ENCODE measurements around the gene CD247. TPM values are rescaled to one million over a fixed set of nuclear protein-coding genes. Genes with fewer than 3 reads are reported as not detected.

CD247 gene
- total and polyA plus RNA-seq, 2 of the 4 experiments (the other 2 are of a cell fraction): not detected

GRCh38 chr1:167446966-167447365, 71.4 kb downstream of the CD247 start:
- in situ Hi-C loops (cut with MboI; ENCODE audit: low sequenced_read_pairs): loop anchor here (5.0 kb wide), 1 partner anchor 380 kb away; no protein-coding TSS in a partner anchor
- no peak for ATAC-seq (ENCODE audit: low read depth)
- no peak overlapping the region for H2AK9ac ChIP-seq (replicated peaks; ENCODE audit: low read depth, low read length, poor library complexity)
- H4K5ac ChIP-seq (ENCODE audit: low read depth, low read length): no peak overlapping the region
- H4K20me1 ChIP-seq (ENCODE audit: insufficient read depth, low read length): no peaks in the 10 kb centered on the region
- no peak overlapping the region for H3K4me3 ChIP-seq (ENCODE audit: insufficient read depth, low read depth, low read length)
- no peak overlapping the region for H3K23ac ChIP-seq (ENCODE audit: low read depth, low read length)
- CTCF ChIA-PET: interaction anchor here (1.2 kb wide), 1 partner anchor 179 kb away, joined by 7 read pairs; no protein-coding TSS in a partner anchor
- WGBS, 2 experiments (ENCODE audit: extremely low coverage in 2 of 2, insufficient read length in 1 of 2): 67% methylated on average over 1 of the region's 3 CpGs; no CpG with 5 or more reads in 1 of the 2 experiments
- no peak overlapping the region for H3K18ac ChIP-seq (ENCODE audit: low read depth, low read length)
- no peak overlapping the region for H3K27ac ChIP-seq (ENCODE audit: insufficient read depth, low read length)
- no peak overlapping the region for H4K91ac ChIP-seq (ENCODE audit: insufficient read depth, low read depth, low read length)
- no peak overlapping the region for H3K4me2 ChIP-seq (ENCODE audit: low read depth, low read length)
- no peak overlapping the region for H3K56ac ChIP-seq (ENCODE audit: extremely low read depth, insufficient read depth, low read length)
- no peak overlapping the region for H2AFZ ChIP-seq (replicated peaks; ENCODE audit: low read length, poor library complexity)
- H2AK5ac ChIP-seq (ENCODE audit: low read depth, low read length): no peak overlapping the region
- H3K4ac ChIP-seq (ENCODE audit: low read depth, low read length): no peak overlapping the region
- H3K79me1 ChIP-seq (ENCODE audit: low read depth in 1 of 2, low read length in 2 of 2): no peaks in the 10 kb centered on the region
- DNase-seq: no peak
- intact Hi-C loops (cut with micrococcal nuclease): no loop called here
- H3K4me1 ChIP-seq (ENCODE audit: control insufficient read depth, insufficient read depth, low read length): no peaks in the 10 kb centered on the region
- no peaks in the 10 kb centered on the region for H3K9me3 ChIP-seq (ENCODE audit: control insufficient read depth, insufficient read depth, low read length)
- no peak overlapping the region for H4K8ac ChIP-seq (ENCODE audit: low read depth in 2 of 2, low read length in 2 of 2)
- no TSS peak for BruUV-seq (replicated peaks)
- H3K9me1 ChIP-seq (ENCODE audit: insufficient read depth, low read length): no peaks in the 10 kb centered on the region
- H3K9ac ChIP-seq (ENCODE audit: low read depth, low read length): no peak overlapping the region
- peaks cover 18% of the 10 kb centered on the region for H3K27me3 ChIP-seq (ENCODE audit: control insufficient read depth, insufficient read depth, low read length)
- H3K36me3 ChIP-seq (ENCODE audit: control insufficient read depth, insufficient read depth, low read length): no peaks in the 10 kb centered on the region
- dilution Hi-C loops (cut with HindIII; ENCODE audit: low sequenced_read_pairs, unreplicated experiment): loop anchor here (25.0 kb wide), 1 partner anchor 185 kb away; no protein-coding TSS in a partner anchor
- POLR2A ChIA-PET (ENCODE audit: unreplicated experiment): no interaction called here
- no peak overlapping the region for H3K14ac ChIP-seq (replicated peaks; ENCODE audit: low read depth, low read length)
- no peak overlapping the region for H2BK120ac ChIP-seq (ENCODE audit: low read depth, low read length)
- no peak overlapping the region for H2BK15ac ChIP-seq (ENCODE audit: low read depth, low read length)
- no peak overlapping the region for H2BK5ac ChIP-seq (ENCODE audit: low read depth, low read length, poor library complexity, severe bottlenecking)
- no peak overlapping the region for H2BK20ac ChIP-seq (ENCODE audit: low read depth, low read length)
- TF ChIP-seq NFE2L2 (IDR thresholded peaks at IDR 0.05; ENCODE audit: low read depth, low read length) (no peak), RAD21 (IDR thresholded peaks at IDR 0.05; ENCODE audit: low read length) (no peak), SMC3 (IDR thresholded peaks at IDR 0.05; ENCODE audit: low read depth, low read length) (no peak), RFX5 (IDR thresholded peaks at IDR 0.05; ENCODE audit: low read depth, low read length) (no peak), ELK1 (IDR thresholded peaks at IDR 0.05; ENCODE audit: borderline replicate concordance, low read depth, low read length) (no peak), POLR2A (IDR thresholded peaks at IDR 0.05; ENCODE audit: low read depth, low read length) (no peak), BHLHE40 (IDR thresholded peaks at IDR 0.05; ENCODE audit: low read depth, low read length) (no peak), CEBPB (IDR thresholded peaks at IDR 0.05; ENCODE audit: low read depth, low read length) (no peak), CHD1 (IDR thresholded peaks at IDR 0.05; ENCODE audit: low read depth, low read length) (no peak), MXI1 (IDR thresholded peaks at IDR 0.05; ENCODE audit: borderline replicate concordance, low read depth, low read length) (no peak), RCOR1 (IDR thresholded peaks at IDR 0.05; ENCODE audit: insufficient replicate concordance, low read length) (no peak), MAFK (IDR thresholded peaks at IDR 0.05; ENCODE audit: low read depth, low read length) (no peak), CTCF (conservative IDR thresholded peaks at IDR 0.05; ENCODE audit: low read depth, low read length) (no peak), MAZ (IDR thresholded peaks at IDR 0.05; ENCODE audit: borderline replicate concordance, low read depth, low read length) (no peak), USF2 (IDR thresholded peaks at IDR 0.05; ENCODE audit: low read depth, low read length) (no peak), FOS (IDR thresholded peaks at IDR 0.05; ENCODE audit: low read depth, low read length) (no peak)
